ENCODE data around the gene MSLN.

- TF ChIP-seq POLR2A (IDR thresholded peaks at IDR 0.05): no peak
- no peak for TF ChIP-seq CTCF (IDR thresholded peaks at IDR 0.05)
Observed at GRCh38 chr16:796296-797119, 36.0 kb downstream of the MSLN start.

Data from esophagus squamous epithelium (tissue), 4 donors.